Stomach (tissue), 4 donors: Measurements from ENCODE around the gene CCDC3.

Source experiments
- EP300 ChIP-seq: sonication (generic); formaldehyde crosslinking; IDR thresholded peaks from one replicate; pipeline ENCODE4 v1.6.1; 2017; ENCODE audit warnings: antibody characterized with exemption
- POLR2A ChIP-seq, 4 donors: fragments of 450-650 bp; IDR thresholded peaks; one replicate each; pipeline ENCODE4 v1.6.1; 2016; ENCODE audit warnings: antibody characterized with exemption in 4 of 4, control low read depth in 2 of 4, mild to moderate bottlenecking in 1 of 4, moderate library complexity in 1 of 4
- POLR2AphosphoS5 ChIP-seq, 3 donors: sonication (generic); formaldehyde crosslinking; IDR thresholded peaks; one replicate each; pipeline ENCODE4 v1.6.1; 2016; ENCODE audit warnings: antibody characterized with exemption in 3 of 3
- TF ChIP-seq, protein P1 (sequence below), 7 experiments: fragments of 450-650 bp in 4 of 7; fragments of 200-600 bp in 3 of 7; sonication (generic) in 3 of 7; IDR thresholded peaks; one replicate each; pipeline ENCODE4 v1.5.1; 2016 to 2019; ENCODE audit warnings: antibody characterized with exemption in 7 of 7, control low read depth in 2 of 7, mild to moderate bottlenecking in 1 of 7

DNA sequence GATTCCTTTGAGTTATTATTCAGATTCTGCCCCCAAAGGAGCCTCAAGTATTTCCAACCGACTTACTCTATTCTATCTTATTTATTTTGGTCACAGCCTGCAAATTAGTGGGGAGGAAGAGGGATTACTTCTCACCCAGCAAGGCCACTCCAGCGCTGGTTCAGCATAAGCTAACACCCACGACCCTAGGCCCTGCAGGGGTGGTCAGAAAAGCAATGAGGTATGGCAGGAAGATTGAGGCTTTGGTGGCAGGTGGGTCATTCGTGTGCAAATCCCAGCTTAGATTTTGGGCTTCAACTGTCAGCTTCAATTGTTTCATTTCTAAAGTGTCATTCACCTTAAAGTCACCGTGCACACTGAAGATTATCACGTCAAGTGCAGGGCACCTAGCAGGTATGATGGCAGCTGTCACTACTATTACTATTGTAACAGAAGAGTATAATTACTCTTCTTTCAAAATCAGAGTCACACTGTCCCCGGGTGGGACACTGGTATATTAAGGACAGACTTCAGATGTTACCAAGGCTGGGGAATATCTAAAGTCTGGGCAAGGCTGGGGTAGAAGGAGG lies 49.7 kb upstream of the CCDC3 start:
- TF ChIP-seq POLR2A (IDR thresholded peaks at IDR 0.05) (no peak), POLR2AphosphoS5 (IDR thresholded peaks at IDR 0.05) (no peak), EP300 (no peak)
- TF ChIP-seq, protein P1, sequence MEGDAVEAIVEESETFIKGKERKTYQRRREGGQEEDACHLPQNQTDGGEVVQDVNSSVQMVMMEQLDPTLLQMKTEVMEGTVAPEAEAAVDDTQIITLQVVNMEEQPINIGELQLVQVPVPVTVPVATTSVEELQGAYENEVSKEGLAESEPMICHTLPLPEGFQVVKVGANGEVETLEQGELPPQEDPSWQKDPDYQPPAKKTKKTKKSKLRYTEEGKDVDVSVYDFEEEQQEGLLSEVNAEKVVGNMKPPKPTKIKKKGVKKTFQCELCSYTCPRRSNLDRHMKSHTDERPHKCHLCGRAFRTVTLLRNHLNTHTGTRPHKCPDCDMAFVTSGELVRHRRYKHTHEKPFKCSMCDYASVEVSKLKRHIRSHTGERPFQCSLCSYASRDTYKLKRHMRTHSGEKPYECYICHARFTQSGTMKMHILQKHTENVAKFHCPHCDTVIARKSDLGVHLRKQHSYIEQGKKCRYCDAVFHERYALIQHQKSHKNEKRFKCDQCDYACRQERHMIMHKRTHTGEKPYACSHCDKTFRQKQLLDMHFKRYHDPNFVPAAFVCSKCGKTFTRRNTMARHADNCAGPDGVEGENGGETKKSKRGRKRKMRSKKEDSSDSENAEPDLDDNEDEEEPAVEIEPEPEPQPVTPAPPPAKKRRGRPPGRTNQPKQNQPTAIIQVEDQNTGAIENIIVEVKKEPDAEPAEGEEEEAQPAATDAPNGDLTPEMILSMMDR (IDR thresholded peaks at IDR 0.05): no peak
